AG09319 (cell line): ENCODE measurements around the gene P2RX3.

Experiments
- DNase-seq: peaks from one replicate; pipeline ENCODE4 v3.0.0-alpha.2; 2010; ENCODE audit warnings: low read depth; ENCODE audit errors: extremely low read depth
- CTCF ChIP-seq: IDR thresholded peaks from 2 replicates; pipeline ENCODE4 v1.5.1; 2011; ENCODE audit warnings: low read depth, mild to moderate bottlenecking, inconsistent platforms, low read length, moderate library complexity

The P2RX3 gene

GRCh38 chr11:57306161-57306876 lies 31.8 kb upstream of the P2RX3 start:
- no peak for TF ChIP-seq CTCF
- DNase-seq, result no peak

- no peak for TF ChIP-seq CTCF
- no peak for DNase-seq
Observed at GRCh38 chr11:57306940-57307565, 31.1 kb upstream of the P2RX3 start.

- DNase-seq, result no peak
- TF ChIP-seq CTCF, result no peak
Observed at GRCh38 chr11:57307666-57308270, 30.4 kb upstream of the P2RX3 start.

- DNase-seq, result no peak
- TF ChIP-seq CTCF, result no peak
Observed at GRCh38 chr11:57308426-57309060, 29.6 kb upstream of the P2RX3 start.

- TF ChIP-seq CTCF, result no peak
- no peak for DNase-seq
Observed at GRCh38 chr11:57309106-57310059, 28.8 kb upstream of the P2RX3 start.

GRCh38 chr11:57310091-57310490 lies 28.1 kb upstream of the P2RX3 start:
- no peak for DNase-seq
- TF ChIP-seq CTCF, result no peak
